ENCODE data around the gene ZNF792. TPM values are rescaled to one million over a fixed set of nuclear protein-coding genes. Genes with fewer than 3 reads are reported as not detected.

The ZNF792 gene
- polyA plus RNA-seq, 1 donor from 2014 or later: 3.7 TPM

DNA sequence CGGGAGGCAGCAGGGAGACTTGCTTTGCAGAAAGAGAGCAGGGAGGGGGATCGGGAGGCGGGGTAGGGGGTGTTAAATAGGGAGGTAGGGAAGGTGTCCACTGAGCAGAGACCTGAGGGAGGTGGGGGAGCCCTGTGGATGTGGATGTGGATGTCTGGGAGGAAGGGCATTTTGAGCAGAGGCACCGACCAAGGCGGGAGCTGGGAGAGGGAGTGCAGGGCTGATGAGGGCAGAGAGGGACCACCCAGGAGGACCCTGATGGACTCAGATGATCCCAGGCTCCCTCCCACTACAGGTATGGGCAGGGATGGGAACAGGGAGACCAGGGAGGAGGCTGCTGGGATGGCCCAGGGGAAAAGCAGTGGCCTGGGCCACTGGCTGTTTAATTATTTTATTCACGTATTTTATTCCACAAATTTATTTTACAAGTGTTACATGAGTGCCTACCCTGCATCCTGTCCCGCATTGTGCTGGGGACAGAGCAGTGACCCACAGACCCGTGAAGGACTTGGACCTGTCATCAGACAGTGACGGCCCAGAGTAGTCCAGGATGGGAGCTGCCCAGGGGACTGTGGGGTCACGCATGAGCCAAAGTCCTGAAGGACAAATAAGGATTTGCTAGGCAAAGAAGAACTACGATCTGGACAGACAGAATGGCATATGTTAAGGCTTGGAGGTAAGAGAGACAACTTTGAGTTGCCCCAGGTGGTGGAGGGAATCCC is 41.4 kb upstream of the ZNF792 start:
- Histone ChIP-seq H3K9me3 (ENCODE audit: low read length) (no peaks in the 10 kb centered on the region), H3F3A (ENCODE audit: insufficient read depth, low read length, poor library complexity, severe bottlenecking) (no peaks in the 10 kb centered on the region), H4K20me1 (ENCODE audit: insufficient read depth) (no peaks in the 10 kb centered on the region), H3K27ac (ENCODE audit: low read length) (no peak overlapping the region), H3K9me2 (ENCODE audit: insufficient read depth, low read length) (no peaks in the 10 kb centered on the region), H3K9ac (ENCODE audit: low read length) (no peak overlapping the region), H3K36me3 (ENCODE audit: insufficient read depth, low read length) (no peaks in the 10 kb centered on the region), H3K4me3 (ENCODE audit: low read length) (no peak overlapping the region), H3K27me3 (ENCODE audit: insufficient read depth, low read depth, low read length) (no peaks in the 10 kb centered on the region), H2AFZ (ENCODE audit: low read depth, low read length) (no peak overlapping the region), H3K79me2 (replicated peaks; ENCODE audit: insufficient read depth, low read length) (peaks cover 48% of the 10 kb centered on the region), H3K4me2 (ENCODE audit: low read length) (no peak overlapping the region)
- no peak for TF ChIP-seq EP300 (conservative IDR thresholded peaks at IDR 0.05; ENCODE audit: poor library complexity, severe bottlenecking)
- TF ChIP-seq TAF1 (IDR thresholded peaks at IDR 0.05; ENCODE audit: low read depth): no peak
- no peak for TF ChIP-seq POLR2AphosphoS5 (IDR thresholded peaks at IDR 0.05)
- TF ChIP-seq, protein P1, sequence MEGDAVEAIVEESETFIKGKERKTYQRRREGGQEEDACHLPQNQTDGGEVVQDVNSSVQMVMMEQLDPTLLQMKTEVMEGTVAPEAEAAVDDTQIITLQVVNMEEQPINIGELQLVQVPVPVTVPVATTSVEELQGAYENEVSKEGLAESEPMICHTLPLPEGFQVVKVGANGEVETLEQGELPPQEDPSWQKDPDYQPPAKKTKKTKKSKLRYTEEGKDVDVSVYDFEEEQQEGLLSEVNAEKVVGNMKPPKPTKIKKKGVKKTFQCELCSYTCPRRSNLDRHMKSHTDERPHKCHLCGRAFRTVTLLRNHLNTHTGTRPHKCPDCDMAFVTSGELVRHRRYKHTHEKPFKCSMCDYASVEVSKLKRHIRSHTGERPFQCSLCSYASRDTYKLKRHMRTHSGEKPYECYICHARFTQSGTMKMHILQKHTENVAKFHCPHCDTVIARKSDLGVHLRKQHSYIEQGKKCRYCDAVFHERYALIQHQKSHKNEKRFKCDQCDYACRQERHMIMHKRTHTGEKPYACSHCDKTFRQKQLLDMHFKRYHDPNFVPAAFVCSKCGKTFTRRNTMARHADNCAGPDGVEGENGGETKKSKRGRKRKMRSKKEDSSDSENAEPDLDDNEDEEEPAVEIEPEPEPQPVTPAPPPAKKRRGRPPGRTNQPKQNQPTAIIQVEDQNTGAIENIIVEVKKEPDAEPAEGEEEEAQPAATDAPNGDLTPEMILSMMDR (IDR thresholded peaks at IDR 0.05; ENCODE audit: poor library complexity, severe bottlenecking): no peak
- no peak for TF ChIP-seq EZH2 (IDR thresholded peaks at IDR 0.05; ENCODE audit: borderline replicate concordance, insufficient read depth, low read length, poor library complexity, severe bottlenecking)
- TF ChIP-seq MXI1 (conservative IDR thresholded peaks at IDR 0.05; ENCODE audit: poor library complexity, severe bottlenecking): no peak
- no peak for TF ChIP-seq SMC3 (conservative IDR thresholded peaks at IDR 0.05; ENCODE audit: poor library complexity)
- TF ChIP-seq, protein P2, sequence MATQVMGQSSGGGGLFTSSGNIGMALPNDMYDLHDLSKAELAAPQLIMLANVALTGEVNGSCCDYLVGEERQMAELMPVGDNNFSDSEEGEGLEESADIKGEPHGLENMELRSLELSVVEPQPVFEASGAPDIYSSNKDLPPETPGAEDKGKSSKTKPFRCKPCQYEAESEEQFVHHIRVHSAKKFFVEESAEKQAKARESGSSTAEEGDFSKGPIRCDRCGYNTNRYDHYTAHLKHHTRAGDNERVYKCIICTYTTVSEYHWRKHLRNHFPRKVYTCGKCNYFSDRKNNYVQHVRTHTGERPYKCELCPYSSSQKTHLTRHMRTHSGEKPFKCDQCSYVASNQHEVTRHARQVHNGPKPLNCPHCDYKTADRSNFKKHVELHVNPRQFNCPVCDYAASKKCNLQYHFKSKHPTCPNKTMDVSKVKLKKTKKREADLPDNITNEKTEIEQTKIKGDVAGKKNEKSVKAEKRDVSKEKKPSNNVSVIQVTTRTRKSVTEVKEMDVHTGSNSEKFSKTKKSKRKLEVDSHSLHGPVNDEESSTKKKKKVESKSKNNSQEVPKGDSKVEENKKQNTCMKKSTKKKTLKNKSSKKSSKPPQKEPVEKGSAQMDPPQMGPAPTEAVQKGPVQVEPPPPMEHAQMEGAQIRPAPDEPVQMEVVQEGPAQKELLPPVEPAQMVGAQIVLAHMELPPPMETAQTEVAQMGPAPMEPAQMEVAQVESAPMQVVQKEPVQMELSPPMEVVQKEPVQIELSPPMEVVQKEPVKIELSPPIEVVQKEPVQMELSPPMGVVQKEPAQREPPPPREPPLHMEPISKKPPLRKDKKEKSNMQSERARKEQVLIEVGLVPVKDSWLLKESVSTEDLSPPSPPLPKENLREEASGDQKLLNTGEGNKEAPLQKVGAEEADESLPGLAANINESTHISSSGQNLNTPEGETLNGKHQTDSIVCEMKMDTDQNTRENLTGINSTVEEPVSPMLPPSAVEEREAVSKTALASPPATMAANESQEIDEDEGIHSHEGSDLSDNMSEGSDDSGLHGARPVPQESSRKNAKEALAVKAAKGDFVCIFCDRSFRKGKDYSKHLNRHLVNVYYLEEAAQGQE (IDR thresholded peaks at IDR 0.05; ENCODE audit: borderline replicate concordance): no peak
- TF ChIP-seq RAD21 (conservative IDR thresholded peaks at IDR 0.05): no peak

DNA sequence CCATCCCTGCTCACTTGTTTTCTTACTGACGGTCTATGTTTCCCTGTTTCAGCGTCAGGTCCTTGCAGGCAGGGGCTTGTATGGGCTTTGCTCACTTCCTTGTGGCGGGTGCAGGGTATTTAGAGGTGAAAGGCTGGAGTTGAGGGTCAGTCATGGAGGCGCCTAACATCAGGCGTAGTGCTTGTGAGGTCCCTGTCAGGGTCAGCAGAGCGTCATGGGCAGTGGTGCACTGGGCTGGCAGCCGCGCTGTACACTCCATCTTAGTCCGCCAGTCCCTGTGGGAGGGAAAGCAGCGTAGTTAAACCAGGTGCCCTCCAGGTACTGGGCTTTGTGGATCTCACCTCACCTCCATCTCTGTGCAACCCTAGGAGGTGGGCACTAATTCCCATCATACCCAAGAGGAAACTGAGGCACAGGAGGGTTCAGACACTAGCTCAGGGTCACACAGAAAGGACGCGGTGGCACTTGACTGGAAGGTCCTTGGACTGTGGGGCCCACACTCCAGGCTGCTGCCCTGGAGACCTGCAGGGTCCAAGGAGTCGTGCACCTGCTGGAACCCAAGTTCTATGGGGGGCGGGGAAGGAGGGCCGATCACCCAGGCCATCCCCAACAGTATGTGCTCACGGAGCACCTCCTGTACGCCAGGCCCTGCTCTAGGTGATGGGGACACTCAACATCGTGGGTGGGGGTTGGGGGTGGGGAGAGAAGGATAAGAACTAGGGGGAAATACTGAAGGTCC is 40.7 kb upstream of the ZNF792 start:
- Histone ChIP-seq H3K4me3 (ENCODE audit: low read length) (no peak overlapping the region), H3K9me3 (ENCODE audit: low read length) (no peaks in the 10 kb centered on the region), H3K27ac (ENCODE audit: low read length) (no peak overlapping the region), H3K9ac (ENCODE audit: low read length) (no peak overlapping the region), H3K27me3 (ENCODE audit: insufficient read depth, low read depth, low read length) (no peaks in the 10 kb centered on the region), H3K9me2 (ENCODE audit: insufficient read depth, low read length) (no peaks in the 10 kb centered on the region), H3K36me3 (ENCODE audit: insufficient read depth, low read length) (no peaks in the 10 kb centered on the region), H4K20me1 (ENCODE audit: insufficient read depth) (no peaks in the 10 kb centered on the region), H3F3A (ENCODE audit: insufficient read depth, low read length, poor library complexity, severe bottlenecking) (no peaks in the 10 kb centered on the region), H3K79me2 (replicated peaks; ENCODE audit: insufficient read depth, low read length) (peaks cover 54% of the 10 kb centered on the region), H3K4me2 (ENCODE audit: low read length) (no peak overlapping the region), H2AFZ (ENCODE audit: low read depth, low read length) (no peak overlapping the region)
- TF ChIP-seq POLR2AphosphoS5 (IDR thresholded peaks at IDR 0.05) (no peak), MXI1 (conservative IDR thresholded peaks at IDR 0.05; ENCODE audit: poor library complexity, severe bottlenecking) (no peak), EP300 (conservative IDR thresholded peaks at IDR 0.05; ENCODE audit: poor library complexity, severe bottlenecking) (no peak), TAF1 (IDR thresholded peaks at IDR 0.05; ENCODE audit: low read depth) (no peak), SMC3 (conservative IDR thresholded peaks at IDR 0.05; ENCODE audit: poor library complexity) (no peak), EZH2 (IDR thresholded peaks at IDR 0.05; ENCODE audit: borderline replicate concordance, insufficient read depth, low read length, poor library complexity, severe bottlenecking) (no peak), RAD21 (conservative IDR thresholded peaks at IDR 0.05) (no peak)
- TF ChIP-seq, protein P2 (IDR thresholded peaks at IDR 0.05; ENCODE audit: borderline replicate concordance): no peak
- TF ChIP-seq, protein P1 (IDR thresholded peaks at IDR 0.05; ENCODE audit: poor library complexity, severe bottlenecking): no peak

Data from neural cell (in vitro differentiated cells).